NCI-H1048 (cell line): ENCODE measurements around the gene KCNK2.

Experiments used
- DNase-seq: peaks from one replicate; lab custom pipeline; 2025; lab: John Stamatoyannopoulos, UW

The KCNK2 gene

GRCh38 chr1:215256936-215257679 lies 174.6 kb downstream of the KCNK2 start:
- DNase-seq: no peak

DNA sequence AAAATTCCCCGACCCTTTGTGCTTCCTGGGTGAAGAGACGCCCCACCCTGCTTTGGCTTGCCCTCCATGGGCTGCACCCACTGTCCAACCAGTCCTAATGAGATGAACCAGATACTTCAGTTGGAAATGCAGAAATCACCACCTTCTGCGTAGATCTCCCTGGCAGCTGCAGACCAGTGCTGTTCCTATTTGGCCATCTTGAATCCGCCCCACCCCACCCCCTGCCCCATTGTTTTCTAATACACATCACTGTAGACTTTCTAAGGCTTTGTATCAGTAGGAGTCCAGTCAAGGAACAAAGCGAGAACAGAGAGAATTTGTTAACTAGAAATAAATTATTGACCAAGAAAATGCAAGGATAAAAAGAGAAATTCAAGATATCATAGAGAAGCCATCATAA lies 178.2 kb downstream of the KCNK2 start:
- DNase-seq: no peak

DNA sequence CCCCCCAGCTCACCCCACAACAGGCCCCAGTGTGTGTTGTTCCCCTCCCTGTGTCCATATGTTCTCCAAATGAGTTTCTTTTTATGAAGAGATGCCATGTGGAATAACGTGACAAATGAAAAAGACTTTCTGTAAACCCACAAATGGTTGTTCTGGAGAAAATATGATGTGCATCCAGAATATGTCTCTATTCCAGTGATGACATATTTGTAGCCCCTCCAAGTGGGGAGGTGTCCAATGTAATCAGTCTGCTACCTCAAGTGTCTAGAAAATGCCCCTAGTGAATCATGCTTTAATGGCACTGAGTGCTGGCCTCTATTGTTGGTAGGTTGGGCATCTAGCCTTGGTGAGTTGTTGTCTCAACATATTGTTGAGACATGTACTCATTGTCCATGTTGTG lies 179.6 kb downstream of the KCNK2 start:
- DNase-seq: no peak

- DNase-seq: no peak
Observed at GRCh38 chr1:215263636-215264035, 181.1 kb downstream of the KCNK2 start.

DNA sequence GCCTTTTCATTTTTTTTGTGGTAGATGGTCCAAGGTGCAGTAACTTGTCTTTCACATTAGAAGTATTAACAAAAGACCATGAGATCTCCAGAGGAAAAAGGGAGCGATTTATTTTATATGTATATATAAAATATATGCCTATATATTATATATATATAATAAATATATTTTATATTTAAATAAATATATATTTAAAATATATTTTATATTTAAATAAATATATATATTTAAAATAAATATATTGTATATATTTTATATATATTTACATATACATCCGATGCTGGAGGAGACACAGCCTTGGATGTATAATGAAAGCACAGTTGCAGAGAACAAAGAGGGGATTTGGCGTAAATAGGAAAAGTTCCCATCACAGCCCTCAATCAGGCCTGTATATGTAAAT lies 182.1 kb downstream of the KCNK2 start:
- no peak for DNase-seq

DNA sequence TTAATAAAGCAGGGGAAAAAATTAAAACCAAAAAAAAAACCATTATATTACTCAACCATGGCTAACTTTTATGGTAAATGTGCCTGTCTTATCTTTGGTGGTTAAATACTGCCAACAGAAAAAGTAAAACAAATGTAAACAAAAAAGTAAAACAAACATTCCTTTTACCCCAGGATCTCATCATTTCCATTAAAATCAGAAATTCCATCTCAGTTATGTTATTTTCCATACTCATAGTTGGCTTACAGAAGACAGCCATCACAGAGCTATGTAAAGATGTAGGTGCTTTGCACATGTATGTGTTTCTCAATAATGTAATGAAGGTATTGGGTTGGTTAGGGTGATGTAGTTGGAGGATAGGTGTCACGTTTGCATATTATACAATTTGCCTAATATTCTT lies 185.0 kb downstream of the KCNK2 start:
- DNase-seq: no peak

GRCh38 chr1:215269955-215270354 lies 187.4 kb downstream of the KCNK2 start:
- DNase-seq: no peak

DNA sequence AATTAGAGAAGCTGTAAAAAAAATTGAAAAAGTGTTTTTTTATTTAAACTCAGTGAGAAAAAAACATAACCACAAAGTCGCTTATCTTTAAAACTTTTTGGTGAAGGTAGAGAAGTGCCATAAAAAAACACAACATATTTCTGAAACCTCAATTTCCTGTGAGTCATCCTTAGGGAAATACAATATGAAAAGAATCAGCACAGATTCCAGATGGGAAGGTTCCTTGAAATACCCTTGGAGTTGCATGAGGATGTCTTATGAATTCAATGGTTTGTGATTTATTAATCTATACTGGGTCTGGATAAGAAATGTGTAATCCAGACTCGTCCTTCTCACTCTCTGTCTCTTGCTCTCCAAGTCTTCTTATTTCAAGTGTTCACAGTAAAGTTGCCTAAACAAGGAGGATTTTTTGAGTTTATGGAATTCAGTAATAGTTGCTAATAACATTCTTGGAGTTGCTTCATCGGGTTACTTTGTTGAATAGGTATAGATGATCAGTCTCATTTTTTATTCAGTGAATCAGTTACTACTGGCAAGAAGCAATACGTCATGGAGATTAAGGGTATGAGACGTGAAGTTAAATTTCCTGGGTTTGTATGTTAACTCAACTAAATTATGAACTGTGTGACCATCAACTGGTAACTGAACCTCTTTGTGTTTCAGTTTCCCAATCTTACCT lies 191.4 kb downstream of the KCNK2 start:
- DNase-seq: no peak

DNA sequence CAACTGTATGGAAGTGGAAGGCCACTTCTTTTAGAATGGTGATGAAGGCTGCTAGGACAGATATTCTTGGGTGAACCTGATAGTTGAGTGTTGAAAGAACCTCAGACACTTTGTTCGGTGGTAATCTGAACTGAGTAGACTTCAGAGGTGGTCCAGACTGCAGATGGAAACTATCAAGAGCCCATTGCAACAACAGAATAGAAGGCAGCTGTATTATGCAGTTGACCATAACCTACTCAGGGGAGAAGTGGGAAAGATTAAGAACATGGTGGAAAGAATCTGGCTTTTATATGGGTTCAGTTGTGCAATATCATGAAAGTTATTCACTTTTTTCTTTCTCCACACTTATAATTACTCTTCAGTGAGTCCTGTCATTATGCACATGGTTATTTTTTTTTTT lies 194.0 kb downstream of the KCNK2 start:
- no peak for DNase-seq

- no peak for DNase-seq
Observed at GRCh38 chr1:215277532-215277931, 195.0 kb downstream of the KCNK2 start.

DNA sequence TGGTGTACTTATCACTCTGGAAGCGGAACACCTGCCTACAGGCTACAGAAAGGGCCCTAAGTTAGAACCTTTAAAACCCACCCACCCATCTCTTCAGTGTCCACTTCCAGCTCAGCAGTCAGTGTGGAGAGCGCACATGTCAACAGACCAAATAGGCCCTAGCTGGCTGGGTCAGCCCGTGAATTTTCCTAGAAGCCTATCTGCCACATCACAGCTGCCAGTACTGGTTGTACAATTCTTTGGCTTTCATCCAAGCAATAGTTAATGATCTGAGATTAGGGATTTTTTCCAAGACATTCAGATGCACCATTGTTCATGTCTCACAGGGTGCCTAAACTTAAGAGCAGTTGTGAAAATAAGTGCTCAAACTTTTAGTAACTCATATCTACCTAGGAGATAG lies 197.1 kb downstream of the KCNK2 start:
- DNase-seq: no peak

DNA sequence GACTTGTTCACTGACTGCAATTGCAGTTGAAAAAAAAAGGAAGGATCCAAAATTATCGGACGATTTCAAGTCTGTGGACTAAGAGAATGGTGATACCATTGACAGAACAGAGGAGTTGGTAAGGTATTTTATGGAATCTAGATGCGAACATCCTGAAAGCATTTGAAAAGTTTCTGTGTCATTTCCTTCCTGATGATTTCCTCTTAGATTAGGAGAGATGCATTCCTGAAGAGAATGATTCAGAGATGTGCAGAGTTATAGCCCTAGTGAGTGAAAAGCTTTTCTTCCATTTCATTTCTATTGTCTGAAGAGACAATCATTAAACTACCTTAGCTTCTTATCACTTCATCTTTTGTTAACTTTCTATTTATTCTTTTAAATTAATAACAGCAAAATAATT lies 200.0 kb downstream of the KCNK2 start:
- DNase-seq: no peak

DNA sequence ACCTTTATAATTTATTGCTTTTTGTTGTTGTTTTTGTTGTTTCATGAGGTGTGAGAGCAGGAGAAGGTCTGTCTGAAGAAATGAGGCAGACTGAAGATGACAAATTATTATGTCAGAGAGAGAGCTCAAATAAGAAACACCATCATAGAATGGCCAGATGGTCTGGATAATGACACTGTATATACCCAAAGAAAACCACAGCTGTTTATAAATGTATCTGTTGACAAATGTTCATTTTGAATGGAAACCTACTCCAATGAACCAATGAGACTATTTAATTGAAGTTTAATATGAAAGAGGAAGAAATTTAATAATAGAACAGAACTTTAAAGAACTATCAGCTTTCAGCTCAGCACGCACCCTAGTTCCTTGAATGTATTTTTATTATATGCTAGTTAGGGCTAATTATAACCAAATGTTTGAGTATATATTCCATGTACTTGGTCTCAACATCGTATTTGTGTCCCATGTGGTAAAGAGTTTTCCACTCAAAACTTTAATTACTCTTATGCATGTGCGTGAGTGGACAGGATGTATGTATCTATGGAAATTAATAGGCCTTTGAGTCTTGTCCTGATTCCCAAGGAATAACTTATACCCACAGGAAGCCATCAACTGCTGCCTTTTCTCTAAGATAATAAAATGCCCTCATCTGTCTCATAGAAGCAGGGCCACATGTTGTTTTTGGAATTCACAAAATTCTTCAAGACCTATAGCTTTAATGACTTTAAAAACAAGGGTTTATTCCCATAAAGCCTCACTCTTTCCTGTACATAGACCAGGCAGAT lies 202.7 kb downstream of the KCNK2 start:
- DNase-seq: no peak
